ENCODE measurements around the gene SLC11A1. TPM values are rescaled to one million over a fixed set of nuclear protein-coding genes. Genes with fewer than 3 reads are reported as not detected.

Gene SLC11A1
- total RNA-seq, 1 donor, result 0.43 TPM

GRCh38 chr2:218403810-218404209 is 21.7 kb downstream of the SLC11A1 start:
- no peak for DNase-seq (ENCODE audit: low read depth)
- no peak for TF ChIP-seq CTCF (IDR thresholded peaks at IDR 0.05; ENCODE audit: insufficient read depth, low read depth, low read length)
- no peak overlapping the region for H3K4me3 ChIP-seq (ENCODE audit: low read depth, low read length)

- no peak overlapping the region for H3K4me3 ChIP-seq (ENCODE audit: low read depth, low read length)
- no peak for TF ChIP-seq CTCF (IDR thresholded peaks at IDR 0.05; ENCODE audit: insufficient read depth, low read depth, low read length)
- no peak for DNase-seq (ENCODE audit: low read depth)
These were observed 22.4 kb downstream of the SLC11A1 start for GRCh38 chr2:218404351-218405085.

- H3K4me3 ChIP-seq (ENCODE audit: low read depth, low read length), result no peak overlapping the region
- no peak for DNase-seq (ENCODE audit: low read depth)
- no peak for TF ChIP-seq CTCF (IDR thresholded peaks at IDR 0.05; ENCODE audit: insufficient read depth, low read depth, low read length)
These were observed 23.1 kb downstream of the SLC11A1 start for GRCh38 chr2:218405086-218405745.

- H3K4me3 ChIP-seq (ENCODE audit: low read depth, low read length), result peak overlapping the region; percentile 37
- DNase-seq (ENCODE audit: low read depth), result no peak
- TF ChIP-seq CTCF (IDR thresholded peaks at IDR 0.05; ENCODE audit: insufficient read depth, low read depth, low read length), result no peak
These were observed 23.7 kb downstream of the SLC11A1 start for GRCh38 chr2:218405746-218406208.

- DNase-seq (ENCODE audit: low read depth), result peak; percentile 95
- TF ChIP-seq CTCF (IDR thresholded peaks at IDR 0.05; ENCODE audit: insufficient read depth, low read depth, low read length), result peak; percentile 76
- peak overlapping the region; percentile 53 for H3K4me3 ChIP-seq (ENCODE audit: low read depth, low read length)
These were observed 24.3 kb downstream of the SLC11A1 start for GRCh38 chr2:218406209-218406948.

GRCh38 chr2:218406949-218407618 is 25.0 kb downstream of the SLC11A1 start:
- peak; percentile 67 for DNase-seq (ENCODE audit: low read depth)

More at GRCh38 chr2:218406949-218407618, 25.0 kb downstream of the SLC11A1 start:
- no peak for TF ChIP-seq CTCF (IDR thresholded peaks at IDR 0.05; ENCODE audit: insufficient read depth, low read depth, low read length)
- peak overlapping the region; percentile 53 for H3K4me3 ChIP-seq (ENCODE audit: low read depth, low read length)
